Endometrial microvascular endothelial cells (primary cell): ENCODE measurements around the gene FGFR3. TPM values are rescaled to one million over a fixed set of nuclear protein-coding genes. Genes with fewer than 3 reads are reported as not detected.

Experiments
- in situ Hi-C: cut with HindIII; loops from 2 replicates; pipeline ENCODE4 v1.10.0; 2017; ENCODE audit warnings: low sequenced_read_pairs, low pct_unique_long_range_greater_than_20kb; ENCODE audit errors: inconsistent ontology term
- total RNA-seq: library from RNA; depleted of rRNA; stranded (reverse); fragments of >200 nt; gene quantifications from one replicate; pipeline ENCODE4 v1.2.3, GENCODE V29; 2015; ENCODE audit errors: inconsistent ontology term

Gene FGFR3
- total RNA-seq, 1 donor from 2014 or later = 0.19 TPM

GRCh38 chr4:1797861-1798579 lies 4.9 kb downstream of the FGFR3 start:
- in situ Hi-C loops = no loop called here

- in situ Hi-C loops = no loop called here
These were observed 5.7 kb downstream of the FGFR3 start for GRCh38 chr4:1798580-1799386.

GRCh38 chr4:1799387-1800375 lies 6.6 kb downstream of the FGFR3 start:
- in situ Hi-C loops = no loop called here

GRCh38 chr4:1800805-1801204 lies 7.7 kb downstream of the FGFR3 start:
- in situ Hi-C loops = no loop called here

DNA sequence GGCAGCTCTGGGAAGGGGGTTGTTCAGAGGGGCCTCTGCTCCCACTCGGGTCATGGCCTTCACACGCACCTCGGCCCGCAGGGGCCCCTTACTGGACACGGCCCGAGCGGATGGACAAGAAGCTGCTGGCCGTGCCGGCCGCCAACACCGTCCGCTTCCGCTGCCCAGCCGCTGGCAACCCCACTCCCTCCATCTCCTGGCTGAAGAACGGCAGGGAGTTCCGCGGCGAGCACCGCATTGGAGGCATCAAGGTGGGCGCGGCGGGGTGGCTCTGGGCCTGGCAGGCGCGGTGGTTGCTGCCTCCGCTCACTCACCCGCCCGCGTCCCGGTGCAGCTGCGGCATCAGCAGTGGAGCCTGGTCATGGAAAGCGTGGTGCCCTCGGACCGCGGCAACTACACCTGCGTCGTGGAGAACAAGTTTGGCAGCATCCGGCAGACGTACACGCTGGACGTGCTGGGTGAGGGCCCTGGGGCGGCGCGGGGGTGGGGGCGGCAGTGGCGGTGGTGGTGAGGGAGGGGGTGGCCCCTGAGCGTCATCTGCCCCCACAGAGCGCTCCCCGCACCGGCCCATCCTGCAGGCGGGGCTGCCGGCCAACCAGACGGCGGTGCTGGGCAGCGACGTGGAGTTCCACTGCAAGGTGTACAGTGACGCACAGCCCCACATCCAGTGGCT lies 8.3 kb downstream of the FGFR3 start:
- in situ Hi-C loops = no loop called here

DNA sequence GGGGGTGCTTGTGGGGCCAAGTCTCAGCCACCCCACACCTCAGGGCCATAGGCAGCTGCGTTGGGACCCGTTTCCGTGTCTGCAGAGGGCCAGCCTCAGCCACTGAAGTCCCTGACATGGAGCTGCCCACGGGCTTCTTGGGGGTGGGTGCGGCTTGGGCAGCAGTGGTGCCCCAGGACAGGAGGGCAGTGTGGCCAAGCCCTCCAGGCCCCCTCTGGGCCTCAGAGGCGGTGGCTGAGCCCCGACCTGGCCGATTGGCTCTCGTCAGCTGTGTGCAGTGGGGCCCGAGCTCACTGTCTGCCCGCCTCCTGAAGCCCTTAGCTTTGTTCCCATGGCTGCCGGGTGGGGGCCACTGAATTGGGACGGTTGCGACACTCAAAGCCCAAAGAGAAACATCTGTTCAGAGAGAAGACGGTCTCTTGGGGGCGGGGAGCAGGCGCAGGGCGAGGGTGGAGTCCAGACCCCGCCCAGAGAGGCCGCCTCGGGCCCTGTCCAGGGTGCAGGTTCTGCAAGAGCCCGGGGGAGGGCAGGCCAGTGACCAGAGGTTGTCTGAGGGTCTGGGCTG lies 9.1 kb downstream of the FGFR3 start:
- in situ Hi-C loops = no loop called here

DNA sequence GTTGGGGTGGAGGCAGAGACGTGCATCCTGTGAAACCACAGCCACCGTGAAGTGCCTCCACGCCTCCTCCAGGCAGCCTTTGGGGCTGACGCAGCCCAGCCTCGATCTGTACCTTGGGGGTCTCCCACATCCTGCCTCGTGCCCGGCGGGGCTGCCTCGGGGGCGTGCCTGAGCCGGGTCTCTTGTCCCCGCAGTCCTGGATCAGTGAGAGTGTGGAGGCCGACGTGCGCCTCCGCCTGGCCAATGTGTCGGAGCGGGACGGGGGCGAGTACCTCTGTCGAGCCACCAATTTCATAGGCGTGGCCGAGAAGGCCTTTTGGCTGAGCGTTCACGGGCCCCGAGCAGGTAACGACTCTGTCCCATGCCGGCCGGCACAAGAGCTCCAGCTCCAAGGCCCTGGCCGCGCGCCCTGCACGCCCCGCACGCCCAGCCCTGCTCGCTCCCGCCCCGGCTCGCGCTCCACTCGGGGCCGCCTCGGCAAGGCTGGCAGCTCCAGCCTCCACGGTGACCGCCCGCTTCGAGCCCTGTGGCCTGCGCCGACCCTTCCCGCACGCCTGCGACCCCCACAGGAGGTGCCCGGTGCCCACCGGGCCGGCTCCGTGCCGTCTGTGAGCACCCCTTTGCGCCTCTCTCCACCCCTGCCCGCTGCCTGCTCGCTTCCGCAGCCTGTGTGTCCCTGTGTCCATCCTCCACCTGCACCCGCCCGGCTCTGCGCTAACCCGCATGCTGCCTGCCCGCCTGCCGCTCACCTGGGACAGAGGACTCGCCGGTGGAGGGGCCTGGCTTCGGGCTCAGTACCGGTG lies 9.8 kb downstream of the FGFR3 start:
- in situ Hi-C loops = no loop called here

DNA sequence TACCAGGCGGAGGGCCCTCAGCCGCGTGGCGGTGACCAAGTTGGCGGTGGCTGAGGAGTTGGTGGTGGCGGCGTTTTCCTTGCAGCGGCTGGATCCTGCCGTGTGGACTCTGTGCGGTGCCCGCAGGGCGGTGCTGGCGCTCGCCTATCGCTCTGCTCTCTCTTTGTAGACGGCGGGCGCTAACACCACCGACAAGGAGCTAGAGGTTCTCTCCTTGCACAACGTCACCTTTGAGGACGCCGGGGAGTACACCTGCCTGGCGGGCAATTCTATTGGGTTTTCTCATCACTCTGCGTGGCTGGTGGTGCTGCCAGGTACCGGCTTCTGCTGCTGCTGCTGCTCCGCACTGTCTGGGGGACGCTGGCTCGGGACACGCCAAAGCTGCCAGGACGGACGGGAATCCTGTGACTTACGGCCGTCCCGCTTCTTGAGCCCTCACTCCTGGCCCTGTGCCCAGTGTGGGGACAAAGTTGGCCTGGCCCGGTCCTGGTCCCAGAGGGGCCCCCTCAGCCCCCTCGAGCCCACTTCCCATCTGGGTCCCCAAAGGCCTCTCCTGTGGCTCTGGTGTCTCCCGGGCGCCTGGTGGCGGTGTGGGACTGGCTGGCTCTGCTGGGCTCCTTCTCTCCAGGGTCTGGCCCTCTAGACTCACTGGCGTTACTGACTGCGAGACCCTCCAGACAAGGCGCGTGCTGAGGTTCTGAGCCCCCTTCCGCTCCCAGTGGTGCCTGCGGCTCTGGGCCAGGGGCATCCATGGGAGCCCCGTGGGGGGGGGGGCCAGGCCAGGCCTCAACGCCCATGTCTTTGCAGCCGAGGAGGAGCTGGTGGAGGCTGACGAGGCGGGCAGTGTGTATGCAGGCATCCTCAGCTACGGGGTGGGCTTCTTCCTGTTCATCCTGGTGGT lies 10.7 kb downstream of the FGFR3 start:
- in situ Hi-C loops = no loop called here

- in situ Hi-C loops = no loop called here
These were observed 11.8 kb downstream of the FGFR3 start for GRCh38 chr4:1804638-1805492.

DNA sequence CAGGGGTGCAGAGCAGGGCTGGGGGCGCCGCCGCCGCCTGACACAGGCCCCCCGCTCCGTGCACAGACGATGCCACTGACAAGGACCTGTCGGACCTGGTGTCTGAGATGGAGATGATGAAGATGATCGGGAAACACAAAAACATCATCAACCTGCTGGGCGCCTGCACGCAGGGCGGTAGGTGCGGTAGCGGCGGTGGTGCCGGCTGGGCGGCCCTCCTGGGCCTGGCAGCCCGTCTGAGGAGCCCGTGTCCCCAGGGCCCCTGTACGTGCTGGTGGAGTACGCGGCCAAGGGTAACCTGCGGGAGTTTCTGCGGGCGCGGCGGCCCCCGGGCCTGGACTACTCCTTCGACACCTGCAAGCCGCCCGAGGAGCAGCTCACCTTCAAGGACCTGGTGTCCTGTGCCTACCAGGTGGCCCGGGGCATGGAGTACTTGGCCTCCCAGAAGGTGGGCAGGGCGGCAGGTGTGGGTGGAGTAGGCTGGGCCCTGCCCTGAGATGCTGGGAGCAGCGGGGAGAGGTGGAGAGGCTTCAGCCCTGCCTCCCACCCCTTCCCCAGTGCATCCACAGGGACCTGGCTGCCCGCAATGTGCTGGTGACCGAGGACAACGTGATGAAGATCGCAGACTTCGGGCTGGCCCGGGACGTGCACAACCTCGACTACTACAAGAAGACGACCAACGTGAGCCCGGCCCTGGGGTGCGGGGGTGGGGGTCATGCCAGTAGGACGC lies 12.6 kb downstream of the FGFR3 start:
- in situ Hi-C loops = no loop called here

GRCh38 chr4:1806223-1806564 lies 13.1 kb downstream of the FGFR3 start:
- in situ Hi-C loops = no loop called here

DNA sequence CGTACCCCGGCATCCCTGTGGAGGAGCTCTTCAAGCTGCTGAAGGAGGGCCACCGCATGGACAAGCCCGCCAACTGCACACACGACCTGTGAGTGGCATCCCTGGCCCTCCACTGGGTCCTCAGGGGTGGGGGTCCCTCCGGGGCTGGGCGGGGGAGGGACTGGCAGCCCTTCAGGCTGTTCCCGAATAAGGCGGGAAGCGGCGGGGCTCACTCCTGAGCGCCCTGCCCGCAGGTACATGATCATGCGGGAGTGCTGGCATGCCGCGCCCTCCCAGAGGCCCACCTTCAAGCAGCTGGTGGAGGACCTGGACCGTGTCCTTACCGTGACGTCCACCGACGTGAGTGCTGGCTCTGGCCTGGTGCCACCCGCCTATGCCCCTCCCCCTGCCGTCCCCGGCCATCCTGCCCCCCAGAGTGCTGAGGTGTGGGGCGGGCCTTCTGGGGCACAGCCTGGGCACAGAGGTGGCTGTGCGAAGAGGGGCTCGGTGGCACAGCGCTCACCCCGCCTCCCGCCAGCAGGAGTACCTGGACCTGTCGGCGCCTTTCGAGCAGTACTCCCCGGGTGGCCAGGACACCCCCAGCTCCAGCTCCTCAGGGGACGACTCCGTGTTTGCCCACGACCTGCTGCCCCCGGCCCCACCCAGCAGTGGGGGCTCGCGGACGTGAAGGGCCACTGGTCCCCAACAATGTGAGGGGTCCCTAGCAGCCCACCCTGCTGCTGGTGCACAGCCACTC lies 13.7 kb downstream of the FGFR3 start:
- in situ Hi-C loops = no loop called here

DNA sequence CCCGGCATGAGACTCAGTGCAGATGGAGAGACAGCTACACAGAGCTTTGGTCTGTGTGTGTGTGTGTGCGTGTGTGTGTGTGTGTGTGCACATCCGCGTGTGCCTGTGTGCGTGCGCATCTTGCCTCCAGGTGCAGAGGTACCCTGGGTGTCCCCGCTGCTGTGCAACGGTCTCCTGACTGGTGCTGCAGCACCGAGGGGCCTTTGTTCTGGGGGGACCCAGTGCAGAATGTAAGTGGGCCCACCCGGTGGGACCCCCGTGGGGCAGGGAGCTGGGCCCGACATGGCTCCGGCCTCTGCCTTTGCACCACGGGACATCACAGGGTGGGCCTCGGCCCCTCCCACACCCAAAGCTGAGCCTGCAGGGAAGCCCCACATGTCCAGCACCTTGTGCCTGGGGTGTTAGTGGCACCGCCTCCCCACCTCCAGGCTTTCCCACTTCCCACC lies 14.3 kb downstream of the FGFR3 start:
- in situ Hi-C loops = no loop called here

- in situ Hi-C loops = no loop called here
These were observed 15.3 kb downstream of the FGFR3 start for GRCh38 chr4:1808396-1808795.
